ENCODE data around the gene DCUN1D4. TPM values are rescaled to one million over a fixed set of nuclear protein-coding genes. Genes with fewer than 3 reads are reported as not detected.

The DCUN1D4 gene
- total RNA-seq, 1 experiment from 2014 or later, result 78.6 TPM

DNA sequence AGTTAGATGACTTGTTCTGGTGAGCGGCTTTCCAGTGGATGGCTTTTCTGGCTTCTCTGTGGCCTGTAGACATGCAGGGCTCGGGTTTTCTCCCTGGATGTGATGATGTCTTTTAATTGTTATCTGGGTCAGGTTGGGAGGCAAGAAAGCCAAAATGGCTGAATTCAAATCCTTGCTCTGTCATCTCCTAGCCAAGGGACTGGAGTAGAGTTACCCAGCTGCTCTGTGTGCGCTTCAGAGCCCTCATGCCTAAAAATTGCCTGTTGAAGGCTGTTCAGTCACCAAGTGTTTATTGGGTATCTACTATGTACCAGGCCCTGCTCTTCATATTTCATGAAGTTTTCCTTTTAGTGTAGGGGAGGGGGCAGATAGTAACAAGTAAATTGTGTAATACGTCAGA is 7.3 kb downstream of the DCUN1D4 start:
- H3K4me1 ChIP-seq (ENCODE audit: low read length), result peaks cover 100% of the 10 kb centered on the region
- H2AFZ ChIP-seq (ENCODE audit: low read length), result no peak overlapping the region
- H3K36me3 ChIP-seq (ENCODE audit: insufficient read depth, low read length), result peaks cover 27% of the 10 kb centered on the region
- no peaks in the 10 kb centered on the region for H3K27me3 ChIP-seq (ENCODE audit: low read length)
- H3K4me3 ChIP-seq (ENCODE audit: low read length), result no peak overlapping the region
- no peaks in the 10 kb centered on the region for H3K9me3 ChIP-seq (ENCODE audit: low read length)
- no peaks in the 10 kb centered on the region for H3K9me2 ChIP-seq (replicated peaks; ENCODE audit: insufficient read depth, low read length)
- H3K79me2 ChIP-seq (ENCODE audit: low read length), result peaks cover 100% of the 10 kb centered on the region
- H3K27ac ChIP-seq (ENCODE audit: low read length), result peak overlapping the region; percentile 83
- peak; percentile 48 for DNase-seq
- peaks cover 22% of the 10 kb centered on the region for H4K20me1 ChIP-seq (ENCODE audit: insufficient read depth, low read depth, low read length)
- 0 out of 2 replicates have a peak overlapping the region, but pooled peaks have one; percentile 5 for H3K9ac ChIP-seq (ENCODE audit: low read length)
- peak overlapping the region; percentile 33 for H3K4me2 ChIP-seq (ENCODE audit: low read depth, low read length, poor library complexity, severe bottlenecking)

DNA sequence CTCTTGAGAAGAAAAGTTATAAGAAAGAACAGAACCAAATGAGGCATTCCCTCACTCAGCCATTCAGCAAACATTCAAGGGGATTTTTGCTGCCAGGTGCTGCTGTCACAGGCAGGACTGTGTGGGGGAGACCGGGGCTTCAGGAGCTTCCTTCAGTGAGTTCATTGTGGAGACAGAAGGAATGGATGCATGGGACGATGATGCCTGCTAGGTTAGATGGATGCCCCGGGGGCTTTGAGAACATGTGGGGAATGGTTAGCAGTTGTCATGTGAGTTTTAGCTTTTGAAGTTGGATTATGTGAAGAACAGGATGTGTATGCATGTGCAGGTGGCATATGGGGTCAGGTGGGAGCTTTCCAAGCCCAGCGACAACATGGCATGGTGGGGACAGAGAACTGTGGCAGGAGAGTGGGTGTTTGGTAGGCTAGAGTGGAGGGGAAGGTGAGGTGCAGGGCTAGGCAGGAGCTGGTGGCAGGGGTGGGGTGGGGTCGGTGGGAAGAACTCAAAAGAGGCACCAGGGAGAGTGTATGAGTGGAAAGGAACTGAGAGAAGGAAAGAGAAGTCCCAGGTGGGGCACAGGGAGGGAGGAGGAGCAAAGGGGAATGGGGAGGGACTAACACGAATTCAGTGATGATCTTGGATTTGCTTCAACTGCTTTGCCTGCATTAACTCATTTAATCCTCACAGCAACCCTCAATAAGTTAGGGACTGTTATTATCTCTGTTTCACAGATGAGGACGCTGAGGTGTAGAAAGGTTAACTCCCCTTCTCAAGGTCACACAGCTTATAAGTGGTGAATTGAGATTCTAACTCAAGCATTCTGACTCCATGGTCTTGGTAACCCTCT is 8.4 kb downstream of the DCUN1D4 start:
- peak overlapping the region; percentile 69 for H3K4me2 ChIP-seq (ENCODE audit: low read depth, low read length, poor library complexity, severe bottlenecking)
- H3K9me3 ChIP-seq (ENCODE audit: low read length), result no peaks in the 10 kb centered on the region
- peaks cover 21% of the 10 kb centered on the region for H3K36me3 ChIP-seq (ENCODE audit: insufficient read depth, low read length)
- peak overlapping the region; percentile 42 for H3K9ac ChIP-seq (ENCODE audit: low read length)
- H3K27ac ChIP-seq (ENCODE audit: low read length), result peak overlapping the region; percentile 83
- DNase-seq, result peak; percentile 72
- H3K4me1 ChIP-seq (ENCODE audit: low read length), result peaks cover 100% of the 10 kb centered on the region
- no peak overlapping the region for H2AFZ ChIP-seq (ENCODE audit: low read length)
- peaks cover 19% of the 10 kb centered on the region for H4K20me1 ChIP-seq (ENCODE audit: insufficient read depth, low read depth, low read length)
- no peaks in the 10 kb centered on the region for H3K27me3 ChIP-seq (ENCODE audit: low read length)
- peaks cover 100% of the 10 kb centered on the region for H3K79me2 ChIP-seq (ENCODE audit: low read length)
- H3K9me2 ChIP-seq (replicated peaks; ENCODE audit: insufficient read depth, low read length), result no peaks in the 10 kb centered on the region
- H3K4me3 ChIP-seq (ENCODE audit: low read length), result peak overlapping the region; percentile 39; the same call in 1 of the 2 replicates

DNA sequence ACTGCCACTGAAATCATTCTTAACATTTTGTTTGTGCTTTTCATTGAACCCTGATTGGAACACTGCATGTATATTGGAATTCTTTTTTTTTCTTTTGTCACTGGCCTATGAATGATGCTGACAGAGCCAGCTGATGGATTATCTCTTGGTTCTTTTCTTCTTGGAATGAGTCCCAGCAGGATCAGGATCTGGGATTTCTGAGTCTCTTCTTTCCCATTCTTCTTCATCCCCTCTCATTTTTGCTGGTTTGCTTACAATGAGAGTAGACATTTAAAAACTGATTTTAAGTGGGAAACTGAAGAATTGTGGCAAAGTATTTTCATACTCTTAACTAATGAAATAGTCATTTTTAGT is 9.0 kb downstream of the DCUN1D4 start:
- peaks cover 100% of the 10 kb centered on the region for H3K79me2 ChIP-seq (ENCODE audit: low read length)
- H3K9me2 ChIP-seq (replicated peaks; ENCODE audit: insufficient read depth, low read length), result no peaks in the 10 kb centered on the region
- H3K27me3 ChIP-seq (ENCODE audit: low read length), result no peaks in the 10 kb centered on the region
- no peak overlapping the region for H2AFZ ChIP-seq (ENCODE audit: low read length)
- H3K4me3 ChIP-seq (ENCODE audit: low read length), result peak overlapping the region; percentile 39; the same call in 1 of the 2 replicates
- no peaks in the 10 kb centered on the region for H3K9me3 ChIP-seq (ENCODE audit: low read length)
- peak overlapping the region; percentile 69 for H3K4me2 ChIP-seq (ENCODE audit: low read depth, low read length, poor library complexity, severe bottlenecking)
- peaks cover 15% of the 10 kb centered on the region; the same call in 1 of the 2 replicates for H4K20me1 ChIP-seq (ENCODE audit: insufficient read depth, low read depth, low read length)
- peaks cover 100% of the 10 kb centered on the region for H3K4me1 ChIP-seq (ENCODE audit: low read length)
- peak overlapping the region; percentile 42 for H3K9ac ChIP-seq (ENCODE audit: low read length)
- H3K27ac ChIP-seq (ENCODE audit: low read length), result peak overlapping the region; percentile 83
- DNase-seq, result no peak
- H3K36me3 ChIP-seq (ENCODE audit: insufficient read depth, low read length), result peaks cover 21% of the 10 kb centered on the region

DNA sequence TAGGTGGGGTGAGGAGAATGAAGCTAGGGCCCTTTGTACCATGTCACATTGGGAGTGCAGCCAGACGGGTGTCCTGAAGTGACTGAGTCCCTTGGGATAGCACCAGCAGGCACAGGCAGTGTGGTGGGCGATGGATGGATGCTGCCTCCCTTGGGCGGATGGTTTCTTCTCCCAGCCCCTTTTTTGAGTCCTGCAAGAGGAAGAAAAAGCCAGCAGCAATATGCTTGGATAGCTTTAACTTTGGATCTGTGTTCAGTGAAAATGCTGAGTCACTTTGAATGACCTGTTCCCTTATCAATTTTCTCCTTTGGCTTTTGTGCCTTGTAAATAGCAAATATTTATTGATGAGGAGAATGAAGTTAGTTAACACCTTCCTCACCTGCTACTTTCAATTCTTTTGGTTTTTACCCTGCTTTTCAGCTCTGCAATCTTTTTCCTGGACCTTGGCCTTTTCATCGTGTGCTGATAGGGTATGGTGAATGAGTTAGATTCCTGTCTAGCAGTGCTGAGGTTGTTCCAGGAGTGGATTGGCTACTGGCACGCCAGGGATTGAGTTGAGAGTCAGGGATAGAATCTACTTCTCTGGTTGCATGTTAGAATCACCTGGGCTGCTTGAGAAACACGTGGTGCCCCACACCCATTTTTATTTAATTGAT is 10.2 kb downstream of the DCUN1D4 start:
- H3K79me2 ChIP-seq (ENCODE audit: low read length), result peaks cover 100% of the 10 kb centered on the region
- peaks cover 100% of the 10 kb centered on the region for H3K4me1 ChIP-seq (ENCODE audit: low read length)
- peaks cover 22% of the 10 kb centered on the region for H3K36me3 ChIP-seq (ENCODE audit: insufficient read depth, low read length)

DNA sequence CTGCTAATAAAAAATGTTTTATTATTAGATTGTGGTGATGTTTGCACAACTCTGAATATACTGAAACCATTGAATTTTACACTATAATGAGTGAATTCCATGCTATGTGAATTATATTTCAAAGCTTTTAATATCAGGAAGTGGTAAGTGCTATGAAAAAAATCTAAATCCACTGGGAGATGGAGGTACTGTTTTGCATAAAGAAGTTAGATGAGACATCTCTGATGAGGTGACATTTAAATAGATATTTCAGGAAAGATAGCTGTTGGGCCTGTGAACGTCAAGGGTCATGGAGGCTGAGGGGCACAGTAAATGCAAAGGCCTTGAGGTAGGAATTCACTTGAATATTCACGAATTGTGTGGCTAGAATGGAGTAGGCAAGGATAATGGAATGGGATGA is 12.3 kb downstream of the DCUN1D4 start:
- peak overlapping the region; percentile 69 for H3K4me2 ChIP-seq (ENCODE audit: low read depth, low read length, poor library complexity, severe bottlenecking)
- peak overlapping the region; percentile 45; the same call in 1 of the 2 replicates for H3K4me3 ChIP-seq (ENCODE audit: low read length)
- no peaks in the 10 kb centered on the region for H3K27me3 ChIP-seq (ENCODE audit: low read length)
- peaks cover 4% of the 10 kb centered on the region; the same call in 1 of the 2 replicates for H4K20me1 ChIP-seq (ENCODE audit: insufficient read depth, low read depth, low read length)
- H3K9me2 ChIP-seq (replicated peaks; ENCODE audit: insufficient read depth, low read length), result no peaks in the 10 kb centered on the region
- peaks cover 100% of the 10 kb centered on the region for H3K79me2 ChIP-seq (ENCODE audit: low read length)
- H3K27ac ChIP-seq (ENCODE audit: low read length), result peak overlapping the region; percentile 83
- peak; percentile 81 for DNase-seq
- H3K4me1 ChIP-seq (ENCODE audit: low read length), result peaks cover 96% of the 10 kb centered on the region
- no peak overlapping the region for H2AFZ ChIP-seq (ENCODE audit: low read length)
- H3K9me3 ChIP-seq (ENCODE audit: low read length), result no peaks in the 10 kb centered on the region
- H3K9ac ChIP-seq (ENCODE audit: low read length), result peak overlapping the region; percentile 23
- H3K36me3 ChIP-seq (ENCODE audit: insufficient read depth, low read length), result peaks cover 14% of the 10 kb centered on the region

More for the DNA sequence above, 10.2 kb downstream of the DCUN1D4 start:
- H4K20me1 ChIP-seq (ENCODE audit: insufficient read depth, low read depth, low read length), result peaks cover 6% of the 10 kb centered on the region; the same call in 1 of the 2 replicates
- DNase-seq, result no peak
- no peak overlapping the region for H2AFZ ChIP-seq (ENCODE audit: low read length)
- no peaks in the 10 kb centered on the region for H3K9me3 ChIP-seq (ENCODE audit: low read length)
- H3K9ac ChIP-seq (ENCODE audit: low read length), result peak overlapping the region; percentile 23
- H3K4me2 ChIP-seq (ENCODE audit: low read depth, low read length, poor library complexity, severe bottlenecking), result peak overlapping the region; percentile 69
- no peaks in the 10 kb centered on the region for H3K27me3 ChIP-seq (ENCODE audit: low read length)
- H3K27ac ChIP-seq (ENCODE audit: low read length), result peak overlapping the region; percentile 83
- H3K9me2 ChIP-seq (replicated peaks; ENCODE audit: insufficient read depth, low read length), result no peaks in the 10 kb centered on the region
- no peak overlapping the region for H3K4me3 ChIP-seq (ENCODE audit: low read length)

DNA sequence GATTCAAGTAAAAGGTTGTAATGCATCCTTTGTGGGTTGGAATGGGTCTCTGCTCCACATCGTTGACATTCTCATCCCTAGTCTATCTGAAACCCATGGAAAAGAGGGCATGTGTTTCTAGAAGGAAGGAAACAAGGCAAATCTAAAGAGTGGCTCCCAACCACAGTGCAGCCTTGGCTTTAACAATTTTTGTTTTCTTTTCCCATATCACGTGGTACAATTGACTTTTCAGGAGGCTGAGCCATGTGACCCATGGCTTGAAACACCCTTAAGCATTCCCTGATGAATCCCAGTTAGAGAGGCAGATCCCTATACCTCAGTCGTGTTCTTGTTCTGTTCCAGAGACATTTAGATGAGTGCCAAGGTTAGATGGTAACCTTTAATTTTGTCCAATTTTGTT is 12.8 kb downstream of the DCUN1D4 start:
- H2AFZ ChIP-seq (ENCODE audit: low read length), result no peak overlapping the region
- peaks cover 14% of the 10 kb centered on the region for H3K36me3 ChIP-seq (ENCODE audit: insufficient read depth, low read length)
- no peaks in the 10 kb centered on the region for H3K27me3 ChIP-seq (ENCODE audit: low read length)
- H4K20me1 ChIP-seq (ENCODE audit: insufficient read depth, low read depth, low read length), result peaks cover 4% of the 10 kb centered on the region; the same call in 1 of the 2 replicates
- H3K4me3 ChIP-seq (ENCODE audit: low read length), result peak overlapping the region; percentile 45; the same call in 1 of the 2 replicates
- no peaks in the 10 kb centered on the region for H3K9me2 ChIP-seq (replicated peaks; ENCODE audit: insufficient read depth, low read length)
- H3K27ac ChIP-seq (ENCODE audit: low read length), result peak overlapping the region; percentile 83
- H3K9me3 ChIP-seq (ENCODE audit: low read length), result no peaks in the 10 kb centered on the region
- peak overlapping the region; percentile 69 for H3K4me2 ChIP-seq (ENCODE audit: low read depth, low read length, poor library complexity, severe bottlenecking)
- DNase-seq, result no peak
- peak overlapping the region; percentile 23 for H3K9ac ChIP-seq (ENCODE audit: low read length)
- peaks cover 91% of the 10 kb centered on the region for H3K4me1 ChIP-seq (ENCODE audit: low read length)
- peaks cover 100% of the 10 kb centered on the region for H3K79me2 ChIP-seq (ENCODE audit: low read length)

DNA sequence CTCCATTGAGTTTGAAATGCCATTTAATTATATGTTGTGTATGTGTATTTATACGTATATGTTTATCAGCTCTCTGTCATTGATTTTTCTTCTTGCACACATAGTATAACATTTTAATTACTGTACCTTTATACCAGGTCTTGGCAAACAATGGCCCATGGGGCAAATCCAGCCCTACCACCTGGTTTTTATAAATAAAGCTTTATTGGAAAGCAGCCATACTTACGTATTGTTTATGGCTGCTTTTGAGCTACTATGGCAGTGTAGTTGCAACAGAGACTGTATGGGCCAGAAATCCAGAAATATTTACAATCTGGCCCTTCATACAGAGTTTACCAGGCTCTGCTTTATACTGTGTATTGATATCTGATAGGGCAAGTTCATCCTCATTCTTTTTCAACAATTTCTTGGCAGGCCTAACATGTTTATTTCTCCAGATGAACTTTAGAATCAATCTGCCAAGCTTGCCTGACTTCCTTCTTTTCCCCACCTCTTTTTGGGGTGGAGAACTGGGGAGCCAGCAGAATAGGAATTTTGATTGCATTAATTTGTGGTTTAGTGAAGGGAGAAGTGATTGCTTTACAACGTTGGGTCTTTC is 15.8 kb downstream of the DCUN1D4 start:
- peaks cover 100% of the 10 kb centered on the region for H3K79me2 ChIP-seq (ENCODE audit: low read length)
- DNase-seq, result no peak
- H3K4me1 ChIP-seq (ENCODE audit: low read length), result peaks cover 61% of the 10 kb centered on the region
- no peak overlapping the region for H3K4me2 ChIP-seq (ENCODE audit: low read depth, low read length, poor library complexity, severe bottlenecking)
- no peak overlapping the region for H3K27ac ChIP-seq (ENCODE audit: low read length)
- no peak overlapping the region for H3K9ac ChIP-seq (ENCODE audit: low read length)
- H3K9me3 ChIP-seq (ENCODE audit: low read length), result no peaks in the 10 kb centered on the region
- no peak overlapping the region for H2AFZ ChIP-seq (ENCODE audit: low read length)
- H3K27me3 ChIP-seq (ENCODE audit: low read length), result no peaks in the 10 kb centered on the region
- H4K20me1 ChIP-seq (ENCODE audit: insufficient read depth, low read depth, low read length), result no peaks in the 10 kb centered on the region
- H3K9me2 ChIP-seq (replicated peaks; ENCODE audit: insufficient read depth, low read length), result no peaks in the 10 kb centered on the region
- H3K36me3 ChIP-seq (ENCODE audit: insufficient read depth, low read length), result peaks cover 19% of the 10 kb centered on the region
- no peak overlapping the region for H3K4me3 ChIP-seq (ENCODE audit: low read length)
